Measurements from ENCODE around the gene TBCK.

- TF ChIP-seq CTCF (optimal IDR thresholded peaks at IDR 0.05 in 1 of 3, IDR thresholded peaks at IDR 0.05 in 1 of 3, conservative IDR thresholded peaks at IDR 0.05 in 1 of 3; ENCODE audit: extremely low read depth in 1 of 3, insufficient read depth in 2 of 3, low read length in 3 of 3) (no peak), EZH2 (IDR thresholded peaks at IDR 0.05; ENCODE audit: low read length) (no peak)
These were observed 129.8 kb downstream of the TBCK start for GRCh38 chr4:106186201-106186600.
